Smooth muscle cell (in vitro differentiated cells): ENCODE data around the gene UBR1. TPM values are rescaled to one million over a fixed set of nuclear protein-coding genes. Genes with fewer than 3 reads are reported as not detected.

Source experiments
- DNase-seq: peaks from one replicate; lab custom pipeline; 2025; ENCODE audit not compliant: unreplicated experiment; lab: John Stamatoyannopoulos, UW
- H2AFZ ChIP-seq: fragments of 200-600 bp; sonication (generic); 2 replicates; pipeline ENCODE4 v1.6.0; 2016; ENCODE audit warnings: antibody characterized with exemption, low read depth, mild to moderate bottlenecking
- H3F3A ChIP-seq: fragments of 200-600 bp; sonication (generic); 2 replicates; pipeline ENCODE4 v1.6.0; 2017; ENCODE audit warnings: antibody characterized with exemption, low read depth
- H3K27ac ChIP-seq: fragments of 200-600 bp; sonication (generic); 2 replicates; pipeline ENCODE4 v1.5.1; 2016; ENCODE audit warnings: low read depth, mild to moderate bottlenecking
- H3K27me3 ChIP-seq: fragments of 200-600 bp; sonication (generic); 2 replicates; pipeline ENCODE4 v1.6.1; 2016; ENCODE audit warnings: low read depth, mild to moderate bottlenecking
- H3K36me3 ChIP-seq: fragments of 200-600 bp; sonication (generic); 2 replicates; pipeline ENCODE4 v1.5.1; 2016; ENCODE audit warnings: low read depth
- H3K4me1 ChIP-seq: fragments of 200-600 bp; sonication (generic); 2 replicates; pipeline ENCODE4 v1.5.1; 2016; ENCODE audit warnings: low read depth
- H3K4me2 ChIP-seq: fragments of 200-600 bp; sonication (generic); 2 replicates; pipeline ENCODE4 v1.6.0; 2016; ENCODE audit warnings: mild to moderate bottlenecking
- H3K4me3 ChIP-seq: fragments of 200-600 bp; sonication (generic); 2 replicates; pipeline ENCODE4 v1.5.1; 2016; ENCODE audit warnings: mild to moderate bottlenecking
- H3K79me2 ChIP-seq: fragments of 200-600 bp; sonication (generic); 2 replicates; pipeline ENCODE4 v1.6.0; 2016; ENCODE audit warnings: low read depth, mild to moderate bottlenecking
- H3K9ac ChIP-seq: fragments of 200-600 bp; sonication (generic); 2 replicates; pipeline ENCODE4 v1.6.0; 2016; ENCODE audit warnings: low read depth
- H3K9me3 ChIP-seq: fragments of 200-600 bp; sonication (generic); replicated peaks from 2 replicates; pipeline ENCODE4 v1.5.1; 2016; ENCODE audit warnings: low read depth
- H4K20me1 ChIP-seq: fragments of 200-600 bp; sonication (generic); 2 replicates; pipeline ENCODE4 v1.6.0; 2016; ENCODE audit warnings: low read depth
- WGBS: methylation state at CpG from one replicate; pipeline ENCODE4 v1.1.7; 2016; ENCODE audit warnings: low lambda C conversion rate; 5-methylcytosine and 5-hydroxymethylcytosine counted together
- polyA plus RNA-seq: library from polyadenylated mRNA; unstranded; fragments of >200 nt; fragmentation: Nextera tagmentation; extraction: Ambion mirVana; gene quantifications from 2 replicates; pipeline ENCODE4 v1.2.1, GENCODE V29; 2016
- total RNA-seq: library from RNA; depleted of rRNA; stranded (reverse); fragments of >200 nt; gene quantifications from 2 replicates; pipeline ENCODE4 v1.2.3, GENCODE V29; 2014
- TF ChIP-seq, protein P1 (sequence below): fragments of 200-600 bp; sonication (generic); IDR thresholded peaks from 2 replicates; pipeline ENCODE4 v1.5.1; 2017; ENCODE audit warnings: borderline replicate concordance, mild to moderate bottlenecking, antibody characterized with exemption; ENCODE audit not compliant: insufficient read depth, poor library complexity, severe bottlenecking

UBR1 gene
- total and polyA plus RNA-seq, 2 experiments from 2014 or later, result 8.7 to 24.0 TPM

DNA sequence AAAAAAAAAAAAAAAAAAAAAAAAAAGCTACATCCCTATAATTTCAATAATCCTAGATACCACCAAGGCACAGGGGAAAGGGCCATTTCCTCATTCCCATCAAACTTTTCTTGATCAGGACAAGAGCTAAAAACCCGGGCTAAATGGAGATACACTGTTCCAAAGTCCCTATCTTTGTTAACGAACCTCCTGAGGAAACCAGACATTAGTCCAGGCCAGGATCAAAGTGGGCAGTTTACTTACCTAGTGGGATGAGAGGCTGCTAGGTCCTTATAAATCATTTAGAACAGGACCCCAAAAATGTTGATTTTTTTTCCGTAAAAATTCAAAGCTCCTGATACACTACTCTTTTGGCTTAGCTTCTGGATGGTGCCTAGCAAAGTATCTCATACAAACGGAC is 35.6 kb downstream of the UBR1 start:
- no peak overlapping the region for H3K9ac ChIP-seq
- no peaks in the 10 kb centered on the region for H3K27me3 ChIP-seq
- H3K79me2 ChIP-seq, result no peaks in the 10 kb centered on the region
- H3K27ac ChIP-seq, result no peak overlapping the region
- 93% methylated on average over 4 of the region's 4 CpGs for WGBS
- no peaks in the 10 kb centered on the region for H3K9me3 ChIP-seq
- no peaks in the 10 kb centered on the region for H3F3A ChIP-seq
- H3K36me3 ChIP-seq, result peaks cover 42% of the 10 kb centered on the region
- TF ChIP-seq, protein P1, sequence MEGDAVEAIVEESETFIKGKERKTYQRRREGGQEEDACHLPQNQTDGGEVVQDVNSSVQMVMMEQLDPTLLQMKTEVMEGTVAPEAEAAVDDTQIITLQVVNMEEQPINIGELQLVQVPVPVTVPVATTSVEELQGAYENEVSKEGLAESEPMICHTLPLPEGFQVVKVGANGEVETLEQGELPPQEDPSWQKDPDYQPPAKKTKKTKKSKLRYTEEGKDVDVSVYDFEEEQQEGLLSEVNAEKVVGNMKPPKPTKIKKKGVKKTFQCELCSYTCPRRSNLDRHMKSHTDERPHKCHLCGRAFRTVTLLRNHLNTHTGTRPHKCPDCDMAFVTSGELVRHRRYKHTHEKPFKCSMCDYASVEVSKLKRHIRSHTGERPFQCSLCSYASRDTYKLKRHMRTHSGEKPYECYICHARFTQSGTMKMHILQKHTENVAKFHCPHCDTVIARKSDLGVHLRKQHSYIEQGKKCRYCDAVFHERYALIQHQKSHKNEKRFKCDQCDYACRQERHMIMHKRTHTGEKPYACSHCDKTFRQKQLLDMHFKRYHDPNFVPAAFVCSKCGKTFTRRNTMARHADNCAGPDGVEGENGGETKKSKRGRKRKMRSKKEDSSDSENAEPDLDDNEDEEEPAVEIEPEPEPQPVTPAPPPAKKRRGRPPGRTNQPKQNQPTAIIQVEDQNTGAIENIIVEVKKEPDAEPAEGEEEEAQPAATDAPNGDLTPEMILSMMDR, result no peak
- H3K4me1 ChIP-seq, result no peaks in the 10 kb centered on the region
- no peak overlapping the region for H3K4me2 ChIP-seq
- H3K4me3 ChIP-seq, result no peak overlapping the region
- H4K20me1 ChIP-seq, result no peaks in the 10 kb centered on the region
- DNase-seq, result no peak
- H2AFZ ChIP-seq, result no peak overlapping the region

DNA sequence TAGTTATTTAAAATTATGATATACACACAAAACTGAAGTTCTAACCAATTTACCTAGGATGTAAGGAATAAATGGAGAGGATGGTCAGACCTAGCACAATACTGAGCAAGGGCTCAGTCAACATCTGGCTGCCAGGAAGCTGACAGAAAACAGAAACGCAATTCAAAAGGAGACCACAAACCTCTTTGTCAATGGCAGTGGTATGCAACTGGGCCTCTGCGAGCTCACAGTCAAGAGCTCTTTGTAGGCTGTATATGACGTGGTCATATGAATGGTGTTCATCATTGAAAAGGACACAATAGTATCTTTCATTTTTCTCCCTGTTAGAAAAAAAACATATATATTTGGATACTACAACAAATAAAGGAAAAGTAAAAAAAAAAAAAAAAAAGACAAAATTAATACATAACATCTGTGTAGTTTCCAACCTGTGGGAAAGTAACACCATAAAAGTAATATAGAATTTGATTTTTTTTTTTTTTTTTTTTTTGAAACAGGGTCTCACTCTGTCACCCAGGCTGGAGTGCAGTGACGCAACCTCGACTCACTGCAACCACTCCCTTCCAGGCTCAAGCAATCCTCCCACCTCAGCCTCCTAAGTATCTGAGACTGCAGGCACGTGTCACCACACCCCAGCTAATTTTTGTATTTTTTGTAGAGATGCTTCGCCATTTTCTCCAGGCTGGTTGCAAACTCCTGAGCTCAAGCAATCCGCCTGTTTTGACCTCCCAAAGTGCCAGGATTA is 37.9 kb downstream of the UBR1 start:
- H3K27ac ChIP-seq, result peak overlapping the region; percentile 74
- TF ChIP-seq, protein P1, result no peak
- WGBS, result 69% methylated on average over 8 of the region's 8 CpGs
- no peaks in the 10 kb centered on the region for H3K4me1 ChIP-seq
- H3F3A ChIP-seq, result no peaks in the 10 kb centered on the region
- H3K4me3 ChIP-seq, result no peak overlapping the region
- no peak overlapping the region for H3K4me2 ChIP-seq
- no peak overlapping the region for H3K9ac ChIP-seq
- H3K36me3 ChIP-seq, result peaks cover 37% of the 10 kb centered on the region
- no peaks in the 10 kb centered on the region for H3K27me3 ChIP-seq
- H3K79me2 ChIP-seq, result no peaks in the 10 kb centered on the region
- H3K9me3 ChIP-seq, result no peaks in the 10 kb centered on the region
- H4K20me1 ChIP-seq, result no peaks in the 10 kb centered on the region
- DNase-seq, result no peak
- H2AFZ ChIP-seq, result no peak overlapping the region

DNA sequence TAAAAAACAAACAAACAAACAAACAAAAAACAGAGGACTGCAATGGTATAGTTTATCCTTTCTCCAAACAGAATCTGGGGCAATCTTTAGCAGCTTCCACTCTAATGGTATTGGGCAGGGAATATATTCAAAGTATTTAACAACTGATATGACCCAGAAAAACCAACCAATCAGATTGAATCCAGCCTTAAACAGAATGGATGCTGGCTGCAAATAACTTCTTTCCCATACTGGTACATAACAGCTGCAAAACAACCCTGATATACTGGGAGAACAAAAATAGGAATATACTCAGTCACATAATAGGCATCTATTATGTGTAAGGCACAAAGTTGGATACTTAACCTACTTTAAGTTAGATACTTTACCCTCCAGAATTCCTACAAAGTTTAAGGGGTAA is 49.1 kb downstream of the UBR1 start:
- H3K36me3 ChIP-seq, result peaks cover 41% of the 10 kb centered on the region

More for the DNA sequence above, 49.1 kb downstream of the UBR1 start:
- H2AFZ ChIP-seq, result no peak overlapping the region
- no peaks in the 10 kb centered on the region for H4K20me1 ChIP-seq
- H3K27me3 ChIP-seq, result no peaks in the 10 kb centered on the region
- no peak overlapping the region for H3K9ac ChIP-seq
- H3K4me1 ChIP-seq, result no peaks in the 10 kb centered on the region
- no peaks in the 10 kb centered on the region for H3F3A ChIP-seq
- H3K79me2 ChIP-seq, result no peaks in the 10 kb centered on the region
- no peak overlapping the region for H3K4me2 ChIP-seq
- TF ChIP-seq, protein P1, result no peak
- no peak for DNase-seq
- H3K4me3 ChIP-seq, result no peak overlapping the region
- no peaks in the 10 kb centered on the region for H3K9me3 ChIP-seq
- no peak overlapping the region for H3K27ac ChIP-seq
